GF-D8 (cell line): ENCODE data around the gene HNRNPA0.

Experiments used
- DNase-seq: peaks from one replicate; lab custom pipeline; 2025; lab: John Stamatoyannopoulos, UW

Gene HNRNPA0

DNA sequence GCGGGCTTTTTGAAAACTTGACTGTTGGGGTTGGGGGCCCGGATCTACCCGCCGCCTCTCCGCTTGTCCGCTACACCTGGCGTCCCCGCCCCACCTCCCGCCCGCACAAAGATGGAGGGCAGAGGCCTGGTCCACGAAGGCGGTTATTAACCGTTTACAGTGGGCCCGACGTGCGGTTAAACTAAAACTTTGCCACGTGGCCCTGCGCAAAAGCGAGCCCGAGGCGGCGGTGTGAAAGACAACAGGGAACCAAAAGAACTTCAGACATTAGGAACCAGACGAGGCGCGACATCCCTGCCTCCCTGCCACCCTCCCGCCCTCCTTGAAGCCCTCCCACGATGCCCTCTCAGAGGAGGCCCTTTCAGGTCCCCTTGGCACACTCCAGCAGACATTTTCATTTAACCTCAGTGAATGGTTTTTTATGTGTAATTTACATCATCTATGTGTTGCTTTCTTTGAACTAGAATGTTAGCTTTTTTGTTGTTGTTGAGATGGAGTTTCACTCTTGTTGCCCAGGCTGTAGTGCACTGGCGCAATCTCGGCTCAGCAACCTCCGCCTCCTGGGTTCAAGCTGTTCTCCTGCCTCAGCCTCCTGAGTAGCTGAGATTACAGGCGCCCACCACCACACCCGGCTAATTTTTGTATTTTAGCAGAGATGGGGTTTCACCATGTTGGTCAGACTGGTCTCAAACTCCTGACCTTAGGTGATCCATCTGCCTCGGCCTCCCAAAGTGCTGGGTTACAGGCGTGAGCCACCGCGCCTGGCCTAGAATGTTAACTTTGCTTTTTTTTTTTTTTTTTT lies 999 bp upstream of the HNRNPA0 start:
- no peak for DNase-seq

DNA sequence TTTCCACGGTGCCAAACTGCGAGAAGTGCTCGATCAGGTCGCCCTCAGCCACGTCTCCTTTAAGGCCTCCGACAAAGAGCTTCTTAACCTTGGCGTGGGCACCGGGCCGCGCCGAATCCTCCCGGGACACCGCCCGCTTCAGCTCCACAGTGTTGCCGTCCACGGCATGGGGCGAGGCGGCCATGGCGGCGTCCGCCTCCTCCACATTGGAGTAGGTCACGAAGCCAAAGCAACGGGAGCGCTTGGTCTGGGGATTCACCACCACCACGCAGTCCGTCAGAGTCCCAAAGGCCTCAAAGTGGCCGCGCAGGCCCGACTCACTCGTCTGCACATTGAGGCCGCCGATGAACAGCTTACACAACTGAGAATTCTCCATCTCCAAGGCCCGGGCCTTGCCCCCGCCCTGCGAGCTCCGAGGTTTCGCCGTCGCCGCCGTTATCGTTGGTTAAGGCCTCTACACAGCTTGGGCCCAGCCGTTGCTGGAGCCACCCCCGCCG lies 424 bp downstream of the HNRNPA0 start:
- no peak for DNase-seq

DNA sequence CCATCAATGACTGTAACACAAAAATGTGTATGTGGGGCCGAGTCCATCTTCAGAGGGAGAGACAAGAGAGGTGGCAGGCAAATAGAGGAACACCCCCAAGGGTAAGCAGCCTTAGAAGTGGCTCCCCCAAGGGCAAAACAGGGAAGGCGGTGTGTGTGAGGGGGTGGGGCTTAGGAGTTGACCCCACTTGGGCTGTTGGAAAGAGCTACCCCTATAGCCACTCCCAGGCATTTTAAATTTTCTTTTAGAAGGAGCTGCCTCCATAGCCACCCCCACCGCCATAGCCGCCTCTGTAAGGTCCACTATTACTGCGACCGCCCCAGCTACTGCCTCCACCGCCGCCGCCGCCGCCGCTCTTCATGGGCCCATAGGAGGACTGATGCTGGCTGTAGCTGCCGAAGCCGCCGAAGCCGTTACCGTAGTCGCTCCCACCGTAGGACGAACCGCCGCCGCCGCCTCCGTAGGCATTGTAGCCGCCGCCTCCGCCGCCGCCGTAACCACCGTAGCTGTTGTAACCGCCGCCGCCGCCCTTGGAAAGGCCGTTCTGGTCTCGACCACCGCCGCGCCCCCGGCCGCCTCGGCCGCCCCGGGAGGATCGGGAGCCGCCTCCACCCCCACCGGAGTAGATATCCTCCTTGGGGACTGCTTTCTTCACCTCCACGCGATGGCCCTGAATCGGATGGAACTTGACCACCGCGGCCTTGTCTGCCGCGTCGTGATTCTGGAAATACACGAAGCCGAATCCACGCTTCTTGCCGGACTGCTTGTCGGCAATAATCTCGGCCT lies 1.1 kb downstream of the HNRNPA0 start:
- DNase-seq = no peak

DNA sequence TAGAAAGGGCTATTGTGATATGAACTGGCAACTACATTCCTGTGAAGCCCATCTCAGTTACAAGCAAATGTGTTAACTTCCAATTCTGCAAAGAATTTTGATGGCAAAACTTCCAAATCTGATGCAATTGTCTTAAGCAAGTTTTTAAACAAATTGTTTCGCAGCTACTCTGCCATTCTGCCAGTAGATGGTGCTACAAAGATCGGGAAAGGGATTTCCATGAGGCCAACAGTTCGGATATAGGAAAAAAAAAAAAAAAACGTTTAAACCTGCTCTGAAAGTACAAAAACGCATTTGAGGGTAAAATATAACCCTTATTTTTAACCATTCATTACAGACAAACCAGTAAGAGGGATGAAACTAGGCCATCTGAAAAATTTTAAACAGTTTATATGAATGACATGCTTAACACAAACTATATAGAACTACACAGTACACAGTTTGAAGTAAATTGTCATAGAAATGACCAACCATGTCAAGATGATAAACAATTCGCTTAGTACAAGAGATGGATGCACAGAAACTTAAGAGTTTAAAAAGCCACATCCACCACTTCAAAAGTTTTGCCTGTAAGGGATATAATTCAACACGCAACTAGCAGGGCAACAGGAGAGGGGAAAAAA lies 2.2 kb downstream of the HNRNPA0 start:
- DNase-seq = peak; percentile 6

DNA sequence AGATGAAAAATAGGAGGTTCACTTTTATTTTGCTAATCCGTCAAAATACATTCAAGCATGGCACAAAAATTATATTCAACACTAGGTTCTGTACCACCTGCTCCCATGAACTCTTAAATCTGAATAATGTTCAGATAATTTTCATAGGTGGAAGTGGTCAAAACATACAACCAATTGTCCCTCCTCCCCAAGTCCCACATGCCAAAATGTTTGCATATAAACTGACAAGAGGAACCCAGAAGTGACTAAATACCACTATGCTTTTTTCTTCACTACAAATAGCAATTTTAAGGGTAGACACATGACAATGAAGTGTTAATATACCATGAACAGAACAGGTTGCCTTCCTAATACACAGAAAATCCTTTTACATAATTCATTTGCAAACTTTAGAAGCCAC lies 3.7 kb downstream of the HNRNPA0 start:
- DNase-seq = no peak

DNA sequence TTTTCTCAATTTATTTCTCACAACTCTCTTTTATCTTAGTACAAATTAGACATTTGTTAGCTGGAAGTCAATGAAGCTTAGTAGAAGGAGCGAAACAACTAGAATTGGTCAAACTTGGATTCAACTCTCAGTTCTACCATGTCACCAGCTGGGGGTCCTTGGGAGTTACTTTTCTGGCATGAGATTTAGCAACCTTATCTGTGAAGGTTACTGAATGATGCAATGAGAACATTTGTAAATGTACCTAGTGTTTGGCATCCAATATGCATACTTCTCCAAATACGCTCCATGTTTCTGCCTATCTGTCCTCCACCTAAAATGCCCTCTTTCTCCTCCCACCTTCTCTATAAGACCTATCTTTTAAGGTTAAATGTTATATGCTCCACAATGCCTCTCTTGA lies 6.3 kb downstream of the HNRNPA0 start:
- no peak for DNase-seq

DNA sequence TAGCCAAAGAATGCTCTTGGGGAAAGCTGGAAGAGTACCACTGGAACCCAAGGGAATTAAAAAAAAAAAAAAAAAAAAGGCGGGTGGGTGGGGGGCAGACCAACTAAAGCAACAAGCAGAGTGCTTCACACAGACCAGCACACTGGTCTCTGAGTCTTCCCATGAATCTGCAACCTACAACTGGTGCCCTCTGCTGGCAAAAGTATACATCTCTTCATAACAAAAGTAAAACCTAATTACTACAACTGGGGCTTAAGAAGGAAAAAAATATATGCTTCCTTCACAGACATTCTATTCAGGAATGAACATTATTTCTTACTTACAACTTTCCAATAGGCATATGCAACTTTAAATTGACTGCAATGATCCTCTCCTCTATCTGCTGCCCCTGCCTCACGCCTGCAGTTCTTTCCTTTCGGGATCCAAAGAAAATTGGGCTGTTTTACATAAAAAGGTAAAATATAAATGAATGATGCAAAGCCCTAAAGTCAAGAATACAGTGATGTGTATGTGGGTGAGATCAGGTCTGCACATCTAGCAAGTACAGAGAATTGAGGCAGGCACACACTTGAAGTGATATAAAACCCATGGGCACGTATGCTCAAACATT lies 11.0 kb downstream of the HNRNPA0 start:
- peak; percentile 2 for DNase-seq

DNA sequence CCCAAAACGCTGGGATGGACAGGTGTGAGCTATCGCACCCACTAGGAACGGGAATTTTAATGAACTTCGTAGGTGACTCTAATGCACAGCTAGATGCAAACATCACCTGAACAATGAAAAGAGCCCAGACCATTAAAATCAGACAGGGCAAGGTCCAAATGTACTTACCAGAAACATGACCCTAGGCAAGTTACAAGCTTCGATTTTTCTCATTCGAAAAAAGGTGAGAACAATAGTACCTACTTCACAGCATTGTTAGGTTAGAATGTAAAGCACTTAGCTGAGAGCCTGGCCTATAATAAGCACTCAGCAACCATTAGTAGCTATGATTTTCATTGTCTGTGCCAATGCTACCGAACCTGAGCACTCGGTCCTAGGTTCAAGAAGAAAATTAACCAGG lies 12.4 kb downstream of the HNRNPA0 start:
- no peak for DNase-seq

DNA sequence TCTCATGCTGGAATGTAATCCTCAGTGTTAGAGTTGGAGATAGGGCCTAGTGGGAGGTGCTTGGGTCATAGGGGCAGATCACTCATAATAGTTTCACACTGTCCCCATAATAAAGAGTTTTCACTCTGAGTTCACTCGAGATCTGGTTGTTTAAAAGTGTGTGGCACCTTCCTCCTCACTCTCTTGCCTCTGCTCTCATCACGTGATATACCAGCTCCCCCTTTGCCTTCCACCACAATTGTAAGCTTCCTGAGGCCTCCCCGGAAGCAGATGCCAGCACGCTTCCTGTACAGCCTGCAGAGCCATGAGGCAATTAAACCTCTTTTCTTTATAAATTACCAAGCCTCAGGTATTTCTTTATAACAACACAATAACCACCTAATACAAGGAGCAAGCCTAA lies 14.4 kb downstream of the HNRNPA0 start:
- no peak for DNase-seq

DNA sequence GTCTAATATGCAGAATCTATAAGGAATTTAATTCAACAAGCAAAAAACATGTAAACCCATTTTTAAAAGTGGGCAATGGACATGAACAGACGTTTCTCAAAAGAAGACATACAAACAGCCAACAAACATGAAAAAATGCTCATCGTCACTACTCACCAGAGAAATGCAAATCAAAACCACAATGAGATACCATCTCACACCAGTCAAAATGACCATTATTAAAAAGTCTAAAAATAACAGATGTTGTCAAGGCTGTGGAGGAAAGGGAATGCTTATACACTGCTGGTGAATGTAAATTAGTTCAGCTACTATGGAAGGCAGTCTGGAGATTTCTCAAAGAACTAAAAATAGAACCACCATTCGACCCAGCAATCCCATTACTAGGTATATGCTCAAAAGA lies 15.2 kb downstream of the HNRNPA0 start:
- no peak for DNase-seq

DNA sequence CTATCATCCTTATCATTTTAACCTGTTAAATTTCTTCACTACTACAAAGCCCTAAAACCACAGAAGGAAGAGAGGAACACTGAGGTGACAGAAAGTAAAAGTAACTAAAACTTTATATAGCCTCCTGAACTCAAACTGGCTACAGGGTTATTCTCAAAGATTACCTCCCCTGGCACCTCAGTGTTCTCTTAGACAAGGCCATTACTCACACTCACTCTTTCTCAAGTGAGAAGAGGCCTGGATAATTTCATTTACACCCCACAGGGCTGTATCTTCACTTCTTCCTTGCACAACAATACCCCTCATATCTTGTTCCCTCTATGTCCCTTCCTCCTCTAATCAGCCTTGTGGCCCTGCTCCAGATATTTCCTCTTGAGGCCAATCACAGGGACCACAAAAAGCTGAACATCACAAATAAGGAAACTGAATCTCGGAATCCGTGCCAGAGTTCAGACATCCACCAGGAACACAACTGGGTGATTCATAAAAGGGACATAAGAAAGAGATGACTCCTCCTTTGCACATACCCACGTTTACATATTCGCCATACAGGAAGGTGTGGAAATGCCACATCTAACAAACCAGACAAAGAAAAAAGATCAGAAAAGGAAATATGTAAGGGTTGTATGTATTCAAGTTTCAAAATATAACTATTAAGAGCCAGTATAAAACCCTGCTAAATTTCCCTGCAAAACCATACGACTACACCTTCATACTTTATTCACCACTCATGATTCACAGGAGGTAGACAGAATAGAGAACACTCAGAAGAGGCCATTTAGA lies 16.6 kb downstream of the HNRNPA0 start:
- no peak for DNase-seq

DNA sequence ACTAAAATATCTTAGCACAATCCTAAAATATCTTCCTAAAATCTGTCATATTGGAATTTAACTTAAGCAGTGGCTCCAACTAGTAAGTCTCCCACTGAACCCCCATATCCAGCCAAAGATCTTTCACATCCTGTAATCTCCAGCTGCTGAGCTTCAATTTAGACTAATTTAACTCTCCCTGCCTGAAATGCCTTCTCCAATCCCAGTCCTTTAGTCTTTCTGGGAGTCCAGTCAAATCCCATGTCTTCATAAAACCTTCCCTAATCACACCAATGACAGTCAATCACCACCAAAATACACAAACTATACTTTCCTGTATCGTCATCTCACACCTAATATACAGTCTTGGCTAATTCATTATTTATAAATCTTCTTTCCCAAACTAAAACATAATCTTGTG lies 17.7 kb downstream of the HNRNPA0 start:
- no peak for DNase-seq

DNA sequence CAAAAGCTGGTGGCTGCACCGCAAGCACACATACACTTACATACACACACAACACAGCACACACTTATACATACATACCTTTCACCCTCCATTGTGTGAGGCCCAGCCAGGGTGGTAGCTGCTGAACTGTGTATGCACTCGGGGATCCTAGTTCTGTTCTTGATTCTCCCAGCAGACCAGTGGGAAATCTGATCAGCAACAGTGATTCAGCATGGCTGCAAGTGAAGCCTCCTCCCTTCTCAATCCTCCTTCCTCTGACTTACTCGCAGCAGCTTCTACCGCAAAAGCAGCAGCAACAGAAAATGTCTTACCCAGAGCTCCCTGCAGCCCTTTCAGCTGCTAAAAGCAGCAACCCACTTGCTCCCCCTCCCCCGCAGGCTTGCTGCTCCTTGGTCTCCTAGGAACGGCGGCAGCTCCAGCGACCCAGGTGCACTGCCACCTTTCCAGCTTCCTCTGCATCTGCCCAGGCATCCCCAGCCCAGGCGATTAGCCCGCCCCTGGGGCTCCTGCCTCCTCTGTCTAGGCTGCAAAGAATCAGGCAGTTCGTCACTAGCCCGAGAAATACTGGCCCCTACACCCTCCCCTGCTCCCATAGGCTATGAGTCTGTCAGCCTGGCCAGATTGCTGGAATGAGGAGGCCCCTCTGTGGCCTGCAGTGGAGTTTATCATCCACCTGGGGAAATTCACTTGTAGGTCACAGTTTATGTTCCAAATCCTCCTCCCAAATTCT lies 18.4 kb downstream of the HNRNPA0 start, which contains the start of gene KLHL3:
Gene KLHL3, minus strand, starts transcription at position 535 of the 730 bp plus-strand sequence. Its CDS starts 443 bp downstream, at position 92.
- DNase-seq = no peak

DNA sequence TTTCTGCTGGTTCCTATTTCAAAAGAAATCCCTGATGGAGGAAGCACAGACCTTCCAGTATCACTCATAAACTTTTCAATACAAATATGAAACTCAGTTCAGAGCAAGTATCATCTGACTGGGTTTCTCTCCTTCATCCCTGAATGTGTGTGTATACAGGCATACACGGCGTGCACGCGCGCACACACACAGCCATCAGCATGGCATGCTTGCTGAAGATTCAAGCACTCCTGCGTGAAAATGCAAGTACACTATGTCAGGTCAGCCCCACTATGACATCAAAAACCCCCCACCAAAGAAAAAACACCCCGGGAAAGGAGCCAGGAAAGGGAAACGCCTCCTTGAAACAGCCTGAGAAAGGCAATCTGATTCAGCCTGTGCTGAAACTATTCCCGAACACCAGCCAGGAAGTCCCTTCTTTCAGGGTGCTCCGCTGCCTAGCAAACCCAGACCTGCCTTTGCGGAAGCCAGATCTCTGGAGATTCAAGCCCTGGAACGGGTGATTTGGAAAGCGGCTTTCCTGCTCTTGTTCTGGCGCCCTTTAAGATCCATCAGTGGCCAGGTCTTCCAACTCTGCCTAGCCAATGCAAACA lies 19.1 kb downstream of the HNRNPA0 start:
- no peak for DNase-seq

DNA sequence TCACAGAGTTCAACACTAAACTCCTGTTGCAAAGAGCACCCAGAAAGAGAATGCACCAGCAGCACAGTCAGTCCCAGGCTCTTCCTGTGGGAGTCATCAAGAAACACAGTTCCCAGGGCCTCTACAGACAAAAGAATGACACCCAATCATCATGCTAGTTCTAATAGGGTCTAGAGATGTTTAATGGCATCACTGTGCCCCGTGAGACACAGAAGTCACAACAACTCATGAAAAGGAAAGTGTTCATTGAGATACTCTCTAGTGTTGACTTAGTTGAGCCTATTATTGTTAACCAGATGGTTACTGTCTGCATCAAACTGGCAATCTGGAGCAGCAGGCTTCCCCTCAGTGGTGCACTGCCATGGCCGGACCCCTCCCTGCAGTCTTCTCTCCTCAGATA lies 19.8 kb downstream of the HNRNPA0 start:
- no peak for DNase-seq

DNA sequence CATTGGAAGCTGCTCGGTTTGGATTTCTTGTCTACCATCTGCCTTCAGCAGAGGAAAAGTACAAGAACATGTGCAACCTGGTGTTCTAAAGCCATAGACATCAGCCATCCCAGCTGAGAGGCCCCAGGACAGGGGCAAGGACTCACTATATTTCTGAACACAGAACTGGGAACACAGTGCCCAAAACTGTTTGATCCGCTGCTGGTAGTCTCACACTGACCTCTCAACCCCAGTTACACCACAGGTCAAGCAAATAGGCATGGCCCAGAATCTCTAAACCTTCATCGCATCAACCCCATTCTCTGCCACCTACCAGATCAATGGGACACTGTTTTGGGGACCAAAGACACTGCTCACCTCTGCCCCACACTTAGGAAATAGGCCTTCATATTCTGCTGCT lies 20.2 kb downstream of the HNRNPA0 start:
- no peak for DNase-seq

DNA sequence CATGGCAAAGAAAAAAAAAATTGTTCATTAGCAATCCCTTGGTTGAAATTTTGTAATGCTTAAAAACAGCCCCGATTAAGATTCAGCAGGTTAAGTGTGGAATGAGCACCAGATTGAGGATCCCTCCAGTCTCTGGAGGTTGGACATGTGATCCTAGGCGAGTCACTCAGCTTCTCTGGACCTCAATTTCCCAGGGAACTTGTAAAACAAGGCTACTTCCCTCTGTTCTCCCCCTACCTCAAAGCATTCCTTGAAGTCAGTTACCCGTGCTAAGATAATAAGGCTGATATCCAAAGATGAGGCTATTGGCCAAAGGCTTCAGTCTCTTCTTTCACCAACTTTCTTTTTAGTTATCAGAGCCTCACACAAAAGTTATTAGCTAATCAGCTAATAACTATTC lies 21.2 kb downstream of the HNRNPA0 start:
- DNase-seq = no peak

DNA sequence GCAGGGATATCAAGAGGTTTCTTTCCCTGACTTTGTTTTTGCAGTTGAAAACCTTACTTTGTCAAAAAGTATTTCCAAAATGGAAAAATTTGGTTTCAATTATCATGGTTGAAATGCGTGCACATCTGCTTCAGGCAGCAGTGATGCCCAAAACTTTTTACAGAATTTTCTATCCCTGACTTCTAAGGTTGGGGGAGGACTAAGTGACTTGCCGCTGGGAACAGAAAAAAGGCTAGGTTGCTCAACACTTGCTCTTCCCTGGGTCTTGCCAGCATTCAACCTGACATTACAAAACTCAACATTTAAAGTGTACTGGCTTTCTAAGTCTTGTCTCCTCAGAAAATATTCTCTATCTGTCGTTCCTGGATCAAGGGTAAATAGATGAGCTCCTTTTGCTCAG lies 23.0 kb downstream of the HNRNPA0 start:
- DNase-seq = no peak

DNA sequence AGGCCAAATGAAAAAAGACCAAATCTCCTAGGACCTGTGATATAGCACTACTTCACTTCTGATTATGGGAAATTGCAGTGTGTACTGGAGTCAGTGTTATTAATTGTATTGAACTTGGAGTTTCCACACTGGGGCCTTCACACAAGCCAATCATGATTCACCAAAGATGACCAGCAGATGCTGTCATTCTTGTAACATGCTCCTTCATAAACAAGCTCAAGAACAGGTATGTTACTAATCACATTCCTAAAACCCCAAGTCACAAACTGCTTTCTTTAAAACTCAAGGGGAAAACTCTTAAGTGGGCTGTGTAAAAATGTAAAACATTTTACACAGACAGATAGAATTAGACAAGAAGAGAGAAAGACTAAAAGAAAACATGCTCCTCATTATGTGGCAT lies 23.8 kb downstream of the HNRNPA0 start:
- no peak for DNase-seq

DNA sequence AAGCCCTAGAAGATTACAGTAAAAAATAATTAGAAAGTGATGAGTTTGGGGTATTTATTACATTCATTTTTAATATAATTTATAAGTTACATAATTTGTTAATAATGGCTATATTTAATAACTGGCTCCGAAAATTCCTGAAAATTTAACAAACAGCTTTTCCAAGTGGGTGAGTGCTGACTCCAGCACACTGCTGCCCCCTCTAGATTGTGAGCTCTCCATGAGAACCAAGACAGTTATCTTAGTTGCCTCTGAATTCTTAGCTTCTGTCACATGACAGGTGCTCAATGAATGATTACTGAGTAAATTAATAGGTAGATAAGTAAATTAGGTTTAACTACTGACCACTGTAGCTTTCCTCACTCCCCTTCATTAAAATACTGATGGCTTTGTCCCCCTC lies 26.1 kb downstream of the HNRNPA0 start:
- no peak for DNase-seq
